HG02588 (cell line): ENCODE data around the gene ITSN2.

Experiments
- ATAC-seq: cut with Tn5 transposase; IDR thresholded peaks from one replicate; pipeline ENCODE4 v1.9.1; 2021; ENCODE audit warnings: mild to moderate bottlenecking, moderate library complexity; ENCODE audit not compliant: unreplicated experiment

ITSN2 gene

DNA sequence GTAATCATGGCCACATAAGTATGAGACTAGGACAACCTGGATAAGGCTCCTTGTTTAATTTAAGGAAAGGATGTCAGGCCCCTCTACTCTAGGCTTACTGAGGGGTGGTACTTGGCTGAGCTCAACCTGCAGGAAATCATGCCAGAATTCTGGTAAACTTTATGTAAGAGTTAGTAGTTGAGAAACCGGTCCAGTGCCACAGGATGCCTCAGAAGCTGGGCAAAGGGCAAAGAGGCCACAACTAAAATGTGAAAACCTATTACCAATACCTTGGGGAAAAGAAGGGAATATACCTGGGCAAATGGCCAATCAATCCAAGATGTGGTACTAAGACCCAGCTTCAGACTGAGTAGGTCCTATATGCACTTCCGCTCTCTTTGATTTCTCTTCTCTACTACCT, 86.7 kb downstream of the ITSN2 start:
- no peak for ATAC-seq

DNA sequence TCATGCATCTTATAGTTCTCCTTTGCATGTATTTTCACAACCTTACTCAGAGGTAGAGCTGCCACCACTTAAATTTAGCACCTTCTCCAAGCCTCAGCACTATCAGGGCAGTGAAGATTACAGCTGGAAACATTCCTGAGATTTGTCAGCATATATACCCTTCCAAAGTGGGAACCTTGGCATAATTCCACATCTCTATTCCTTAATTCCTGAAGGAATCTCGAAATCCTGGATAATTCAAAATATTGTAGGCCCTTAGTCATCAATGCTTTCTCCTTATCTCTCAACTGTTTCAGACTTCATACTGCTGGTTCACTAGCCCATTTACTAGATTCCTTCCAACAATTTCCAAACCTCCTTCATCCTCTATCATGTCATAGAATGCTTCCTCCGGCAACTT, 87.4 kb downstream of the ITSN2 start:
- no peak for ATAC-seq

DNA sequence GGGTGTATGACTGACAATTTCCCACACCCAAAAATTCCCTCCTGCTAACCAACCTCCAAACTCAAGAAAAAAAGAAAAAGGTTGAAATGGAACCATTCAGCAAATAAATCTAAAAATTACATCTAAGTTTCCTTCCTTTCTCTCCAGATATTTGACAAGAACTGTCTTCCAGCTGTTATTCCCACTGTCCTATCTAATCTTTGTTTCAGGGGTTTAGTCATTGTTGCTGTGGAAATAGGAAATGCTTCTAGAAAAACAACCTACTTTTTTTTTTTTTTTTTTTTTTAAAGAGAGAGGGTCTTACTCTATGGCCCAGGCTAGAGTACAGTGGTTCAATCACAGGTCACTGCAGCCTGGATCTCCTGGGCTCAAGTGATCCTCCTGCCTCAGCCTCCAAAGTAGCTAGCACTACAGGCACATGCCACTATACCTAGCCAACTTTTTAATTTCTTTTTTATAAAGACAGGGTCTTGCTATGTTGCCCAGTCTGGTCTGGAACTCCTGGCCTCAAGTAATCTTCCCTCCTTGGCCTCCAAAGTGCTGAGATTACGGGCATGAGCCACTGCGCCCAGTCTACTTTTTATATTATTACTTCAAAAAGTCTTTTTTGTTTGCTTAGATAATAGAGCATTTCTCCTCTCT, 88.1 kb downstream of the ITSN2 start:
- ATAC-seq: no peak

DNA sequence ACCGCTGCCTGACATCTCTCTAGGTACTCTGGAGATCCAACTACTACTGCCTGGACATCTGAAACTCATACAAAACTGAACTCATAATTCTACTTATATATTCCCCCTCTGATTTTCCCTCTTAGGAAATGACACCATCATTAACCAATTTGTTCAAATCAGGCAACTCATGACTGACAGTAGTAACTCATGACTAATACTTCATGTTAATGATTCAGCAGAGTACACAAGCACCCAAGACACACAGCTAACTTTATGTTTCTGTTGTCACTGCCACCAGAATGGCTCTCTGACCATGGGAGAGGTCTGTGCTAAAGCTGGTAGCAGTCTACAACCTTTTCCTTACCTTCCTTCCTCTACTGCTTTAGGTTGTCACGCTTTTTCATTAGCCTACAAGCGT, 91.1 kb downstream of the ITSN2 start:
- ATAC-seq: no peak

DNA sequence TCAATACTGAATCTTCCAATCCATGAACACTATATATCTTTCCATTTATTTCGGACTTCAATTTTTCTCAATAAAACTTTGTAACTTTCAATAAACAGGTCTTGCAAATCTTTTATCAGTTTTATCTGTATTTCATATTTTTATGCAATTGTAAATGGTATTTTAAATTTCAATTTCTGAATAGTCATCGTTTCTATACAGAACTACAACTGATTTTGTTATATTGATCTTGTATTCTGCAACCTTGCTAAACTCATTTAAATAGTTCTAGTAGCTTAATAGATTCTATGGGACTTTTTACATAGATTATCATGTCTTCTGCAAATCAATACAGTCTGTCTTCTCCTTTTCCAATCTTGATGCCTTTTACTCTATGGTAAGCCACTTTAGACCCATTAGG, 95.1 kb downstream of the ITSN2 start:
- no peak for ATAC-seq

DNA sequence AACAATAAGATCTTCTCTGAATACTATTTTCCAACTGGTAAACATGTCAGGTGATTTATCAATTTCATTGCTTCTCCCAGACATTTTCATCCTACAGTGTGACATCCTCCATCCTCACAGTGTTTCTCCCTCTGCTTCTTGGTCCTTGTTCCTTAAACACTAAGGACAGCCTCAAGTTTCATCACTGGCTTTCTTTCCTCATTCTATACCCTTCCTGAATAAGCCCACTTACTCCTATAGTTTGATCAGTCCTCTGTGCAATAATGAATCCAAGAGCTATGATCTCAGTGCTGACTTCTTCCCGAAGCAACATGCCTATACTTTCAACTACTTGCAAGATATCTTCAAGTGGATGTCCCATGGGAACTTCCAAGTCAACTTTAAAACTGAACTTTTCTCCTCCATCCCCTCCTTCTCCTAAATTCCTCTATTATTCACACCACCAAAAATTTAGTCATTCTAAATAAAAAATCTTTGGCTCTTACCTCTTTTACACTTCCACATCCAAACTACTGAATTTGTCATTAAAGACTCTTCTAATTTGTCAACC, 97.8 kb downstream of the ITSN2 start:
- ATAC-seq: no peak

DNA sequence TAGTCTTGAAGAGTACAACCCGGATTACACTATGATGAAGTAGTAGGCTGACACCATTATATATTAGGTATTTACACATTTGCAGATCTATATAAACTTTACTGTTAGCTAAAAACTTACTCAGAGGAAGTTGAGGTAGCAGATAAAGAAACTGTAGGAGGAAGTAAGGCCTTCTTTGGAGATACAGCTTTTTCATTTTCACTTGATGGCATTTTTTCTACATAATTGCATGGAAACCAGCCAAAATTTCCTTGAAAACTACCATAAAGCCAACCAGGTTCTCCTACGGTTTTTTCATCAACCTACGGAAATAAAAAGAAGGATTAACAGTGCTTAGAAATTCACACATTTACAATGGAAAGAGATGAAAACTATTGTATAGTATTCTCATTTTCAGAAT, 98.9 kb downstream of the ITSN2 start:
- ATAC-seq: no peak

DNA sequence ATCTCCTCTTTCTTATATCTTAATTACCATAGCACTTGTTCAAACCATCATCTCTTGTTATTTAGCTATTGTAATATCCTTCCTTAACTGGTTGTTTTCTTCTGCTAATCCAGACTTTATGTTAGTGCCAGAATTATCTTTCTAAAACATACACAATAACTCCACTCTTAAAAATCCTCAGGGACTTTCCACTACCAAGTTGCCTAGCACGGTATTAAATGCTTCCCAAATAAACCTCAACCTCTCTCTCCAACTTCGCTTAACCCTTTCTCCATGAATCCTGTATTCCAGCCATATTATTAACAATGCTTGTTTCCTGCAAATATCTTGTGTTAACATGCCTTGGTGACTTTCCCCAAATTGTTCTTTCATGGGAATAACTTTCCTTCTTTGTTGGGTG, 101.0 kb downstream of the ITSN2 start:
- ATAC-seq: no peak

DNA sequence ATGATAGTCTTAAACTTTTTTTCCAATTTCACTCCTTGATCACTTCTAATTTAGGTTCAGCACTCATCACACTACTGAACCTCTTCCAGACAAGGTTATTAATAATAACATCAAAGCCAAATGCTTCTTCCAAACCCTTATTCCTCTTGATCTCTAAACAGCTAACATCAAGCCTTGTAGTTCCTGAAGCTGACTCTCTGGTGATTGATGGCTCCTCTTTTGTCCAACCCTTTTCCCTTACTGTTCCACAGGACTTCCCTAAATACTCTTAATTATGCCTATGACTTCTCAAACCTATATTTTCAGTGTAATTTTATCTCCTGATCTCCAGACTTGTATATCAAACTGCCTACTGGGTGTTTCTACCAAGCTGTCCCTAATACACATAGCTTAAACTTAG, 101.6 kb downstream of the ITSN2 start:
- no peak for ATAC-seq

DNA sequence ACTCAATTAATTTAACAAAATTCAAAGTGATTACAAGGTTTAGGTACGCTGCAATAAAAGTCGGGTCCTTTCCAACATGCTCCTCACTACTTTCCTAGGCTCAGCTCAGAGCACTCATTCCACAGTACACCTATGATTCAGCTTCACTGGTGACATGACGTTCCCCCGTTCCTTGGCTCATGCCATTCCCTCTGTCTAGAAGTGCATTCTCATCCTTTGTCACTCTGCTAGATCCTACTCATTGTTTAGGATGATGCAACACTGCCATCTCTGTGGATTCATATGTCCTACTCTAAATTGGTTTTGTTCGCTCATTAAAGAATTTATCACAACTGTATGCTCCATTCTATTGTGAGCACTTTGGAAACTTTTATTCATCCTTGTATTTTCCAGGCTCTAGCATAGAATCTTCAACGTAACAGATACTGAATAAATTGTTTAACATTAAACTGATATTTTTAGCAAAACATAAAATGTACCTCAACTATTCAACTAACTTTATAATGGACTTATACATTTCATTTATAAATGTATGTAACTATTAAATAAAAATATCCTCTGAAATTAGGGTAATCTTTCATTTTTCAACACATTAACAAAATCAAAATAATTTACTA, 106.9 kb downstream of the ITSN2 start:
- no peak for ATAC-seq

DNA sequence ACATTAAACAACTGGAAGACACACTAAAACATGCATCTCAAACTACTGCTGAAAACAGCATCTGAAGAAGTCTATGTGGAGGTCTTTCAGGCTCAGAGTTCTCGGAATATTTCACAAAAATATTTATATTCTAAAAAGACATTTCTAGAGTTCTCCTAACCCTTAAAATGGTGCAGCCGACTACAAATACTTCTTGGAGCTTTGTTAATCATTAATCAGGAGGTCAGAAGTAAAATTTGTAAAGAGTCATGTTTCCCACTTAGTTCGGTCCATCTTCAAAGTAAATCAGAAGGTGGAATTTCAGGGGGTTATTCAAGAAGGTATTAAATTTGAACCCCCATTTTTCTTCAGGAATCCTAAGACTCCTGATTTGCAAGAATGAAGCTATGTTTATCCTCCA, 112.7 kb downstream of the ITSN2 start:
- no peak for ATAC-seq

DNA sequence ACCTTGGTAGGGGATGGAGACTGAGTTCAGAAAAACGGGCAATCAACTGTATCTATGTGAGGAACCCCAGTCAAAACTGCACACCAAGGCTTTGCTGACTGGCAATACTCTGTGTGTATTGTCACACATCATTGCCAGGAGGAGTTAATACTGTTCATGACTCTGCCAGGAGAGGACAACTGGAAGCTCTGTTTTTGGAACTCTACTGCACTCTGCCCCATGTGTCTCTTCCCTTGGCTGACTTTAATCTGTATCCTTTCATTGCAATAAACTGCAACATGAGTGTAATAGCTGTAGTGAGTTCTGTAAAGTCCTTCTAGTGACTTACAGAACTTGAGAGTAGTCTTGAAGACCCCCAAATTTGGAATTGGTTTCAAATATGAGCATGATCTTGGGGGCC, 113.2 kb downstream of the ITSN2 start:
- no peak for ATAC-seq

DNA sequence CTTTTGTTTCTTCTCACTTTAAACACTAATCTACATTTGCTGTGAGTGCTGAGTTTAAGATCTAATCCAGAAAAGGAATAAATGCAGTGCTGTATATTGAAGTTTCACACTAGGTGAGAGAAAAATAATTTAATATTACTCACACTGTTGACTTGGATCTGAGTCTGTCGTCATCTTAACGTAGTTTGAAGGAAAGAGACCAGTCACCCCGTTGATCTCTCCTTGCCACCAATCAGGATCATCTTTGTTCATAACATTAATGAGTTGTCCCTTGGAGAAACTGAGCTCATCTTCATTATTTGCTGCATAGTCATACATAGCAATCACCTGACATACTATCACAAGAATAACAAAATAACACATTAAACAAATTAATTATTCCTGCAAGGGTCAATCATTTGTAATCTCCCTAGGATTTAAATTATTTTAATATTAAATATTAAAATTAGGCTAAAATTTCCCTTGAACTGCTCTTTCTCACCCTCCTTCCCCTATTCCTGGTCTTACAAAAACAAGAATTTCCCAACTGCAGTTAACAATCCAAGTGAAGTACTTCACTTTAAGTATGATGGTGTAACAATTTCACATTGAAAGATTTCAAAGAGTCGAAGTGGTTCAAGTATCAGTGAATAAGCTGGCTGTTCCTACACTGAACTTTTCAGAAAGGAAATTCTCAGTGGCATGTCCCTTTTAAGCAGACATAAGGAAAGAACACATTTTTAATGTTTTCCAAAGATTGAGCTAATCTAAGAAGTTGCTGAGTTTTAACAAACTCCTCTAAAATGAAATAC, 114.2 kb downstream of the ITSN2 start:
- ATAC-seq: no peak

DNA sequence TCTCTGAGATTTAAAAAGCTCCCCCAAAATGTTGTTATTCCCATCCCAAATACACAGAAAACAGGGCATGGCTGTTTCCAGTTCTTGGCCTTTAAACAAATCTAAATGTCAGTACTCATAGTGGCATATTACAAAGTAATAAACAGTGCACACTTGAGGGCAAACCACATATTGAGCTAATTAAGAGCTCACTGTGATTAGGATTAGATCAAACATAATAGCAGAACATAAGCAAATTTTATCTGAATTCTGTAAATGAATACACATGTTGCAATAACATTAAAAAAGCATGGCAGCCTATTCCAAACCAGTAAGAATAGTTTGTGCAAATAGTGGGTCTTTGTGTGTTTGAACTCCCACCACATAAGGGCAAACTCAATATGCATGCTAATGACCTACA, 118.8 kb downstream of the ITSN2 start:
- no peak for ATAC-seq

DNA sequence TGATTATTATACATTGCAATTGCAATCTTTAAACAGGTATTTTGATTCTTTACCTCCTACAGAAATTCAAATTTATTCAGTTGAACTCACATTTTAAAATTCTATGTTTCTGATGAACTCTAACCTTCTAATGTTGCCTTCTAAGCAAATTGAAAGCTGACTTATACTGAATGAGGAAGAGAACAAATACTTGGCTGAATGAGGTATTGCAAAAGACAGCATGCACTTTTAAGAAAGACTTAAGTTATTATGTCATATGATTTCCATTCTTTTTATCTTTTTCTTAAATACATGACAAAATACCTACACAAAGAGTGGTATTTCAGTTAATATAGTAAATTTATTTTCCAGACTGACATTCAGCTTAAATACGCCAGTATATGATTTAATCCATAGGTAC, 120.8 kb downstream of the ITSN2 start:
- ATAC-seq: no peak

DNA sequence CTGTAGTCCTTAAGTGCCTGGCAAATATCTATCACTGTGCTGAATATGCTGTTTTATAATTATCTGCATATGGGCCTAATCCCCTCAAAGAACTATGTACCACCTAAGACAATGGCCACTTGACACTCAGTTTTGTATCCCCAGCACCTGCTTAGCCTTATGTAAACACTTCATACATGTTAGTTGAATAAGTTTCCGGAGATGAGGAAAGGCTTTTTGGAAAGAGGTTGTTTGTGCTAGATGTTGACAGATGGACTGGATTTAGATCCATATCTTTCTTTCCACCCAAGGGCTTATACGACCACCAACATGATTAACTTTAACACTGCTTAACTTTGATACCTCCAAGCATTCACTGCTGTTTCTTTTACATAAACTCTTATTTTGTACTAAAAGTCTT, 122.2 kb downstream of the ITSN2 start:
- ATAC-seq: no peak

DNA sequence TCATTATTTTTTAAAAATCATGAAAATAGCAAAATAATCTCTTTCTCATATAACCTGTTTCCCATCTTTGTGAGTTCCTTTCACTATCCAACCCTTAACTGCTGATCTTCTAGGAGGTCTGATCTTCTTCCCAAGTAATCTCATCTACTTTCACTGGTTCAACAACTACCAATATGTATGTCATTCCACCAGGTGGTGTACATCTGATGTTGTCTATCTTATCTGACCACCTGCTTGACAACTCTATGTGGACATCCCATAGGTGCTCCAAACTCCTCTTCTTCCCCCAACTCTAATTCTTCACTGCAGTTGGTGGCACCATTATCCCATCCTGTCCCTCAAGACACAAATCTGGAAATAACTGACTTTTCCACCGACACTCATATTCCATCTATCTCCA, 123.0 kb downstream of the ITSN2 start:
- no peak for ATAC-seq

DNA sequence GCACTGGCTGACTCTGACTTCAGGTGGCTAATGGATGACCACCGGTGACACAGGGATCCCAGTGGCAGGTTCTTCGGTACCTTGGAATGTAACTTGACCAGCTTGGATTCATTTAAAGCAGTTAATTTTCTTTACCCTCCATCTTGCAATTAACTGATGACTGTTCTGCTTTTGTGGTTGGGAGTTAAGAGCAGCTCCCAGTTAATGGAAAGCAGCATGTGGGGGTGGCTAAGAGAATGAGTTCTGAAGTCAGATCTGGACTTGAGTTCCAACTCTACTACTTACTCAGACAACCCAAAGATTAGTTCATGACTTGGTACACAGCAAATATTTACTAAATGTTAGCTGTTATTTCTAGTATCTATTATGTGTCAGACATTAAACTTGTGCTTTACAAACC, 127.0 kb downstream of the ITSN2 start:
- no peak for ATAC-seq

DNA sequence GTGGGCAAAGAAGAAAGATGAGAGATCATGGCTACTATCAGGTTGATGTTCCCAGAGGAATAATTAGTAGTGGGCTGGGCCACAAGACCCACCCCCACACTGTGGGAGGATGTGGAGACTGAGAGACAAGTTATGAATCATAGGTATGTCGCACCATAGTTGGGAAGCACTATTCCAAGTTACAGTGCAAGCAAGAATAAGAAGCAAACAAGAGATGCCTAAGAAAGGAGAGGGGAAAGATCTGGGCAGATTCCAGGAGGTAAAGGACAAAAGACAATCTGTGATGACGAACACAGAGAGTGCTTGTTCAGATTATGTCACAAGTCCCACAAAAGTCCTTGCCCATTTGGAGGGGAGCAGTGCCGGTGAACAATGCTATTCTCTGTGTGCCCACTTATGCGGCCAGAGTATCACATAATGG, 128.9 kb downstream of the ITSN2 start:
- ATAC-seq: no peak

DNA sequence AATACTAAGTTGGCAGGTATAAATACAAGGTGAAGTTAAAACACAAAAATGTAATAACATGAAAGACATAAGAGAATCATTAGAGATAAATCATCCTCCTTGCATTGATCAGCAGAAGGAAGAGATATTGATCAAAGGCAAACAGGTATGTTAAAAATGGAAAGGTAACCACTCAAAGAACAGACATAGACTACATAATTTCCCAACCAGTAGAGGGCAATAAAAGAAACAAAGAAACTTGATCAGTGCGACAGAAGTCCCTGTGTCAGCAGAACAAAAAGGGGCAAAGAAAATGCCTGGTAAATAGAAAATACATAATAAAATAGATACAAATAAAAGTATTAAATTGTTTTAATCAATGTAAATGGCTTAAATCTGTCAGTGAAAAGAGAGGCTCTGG, 131.9 kb downstream of the ITSN2 start:
- no peak for ATAC-seq

DNA sequence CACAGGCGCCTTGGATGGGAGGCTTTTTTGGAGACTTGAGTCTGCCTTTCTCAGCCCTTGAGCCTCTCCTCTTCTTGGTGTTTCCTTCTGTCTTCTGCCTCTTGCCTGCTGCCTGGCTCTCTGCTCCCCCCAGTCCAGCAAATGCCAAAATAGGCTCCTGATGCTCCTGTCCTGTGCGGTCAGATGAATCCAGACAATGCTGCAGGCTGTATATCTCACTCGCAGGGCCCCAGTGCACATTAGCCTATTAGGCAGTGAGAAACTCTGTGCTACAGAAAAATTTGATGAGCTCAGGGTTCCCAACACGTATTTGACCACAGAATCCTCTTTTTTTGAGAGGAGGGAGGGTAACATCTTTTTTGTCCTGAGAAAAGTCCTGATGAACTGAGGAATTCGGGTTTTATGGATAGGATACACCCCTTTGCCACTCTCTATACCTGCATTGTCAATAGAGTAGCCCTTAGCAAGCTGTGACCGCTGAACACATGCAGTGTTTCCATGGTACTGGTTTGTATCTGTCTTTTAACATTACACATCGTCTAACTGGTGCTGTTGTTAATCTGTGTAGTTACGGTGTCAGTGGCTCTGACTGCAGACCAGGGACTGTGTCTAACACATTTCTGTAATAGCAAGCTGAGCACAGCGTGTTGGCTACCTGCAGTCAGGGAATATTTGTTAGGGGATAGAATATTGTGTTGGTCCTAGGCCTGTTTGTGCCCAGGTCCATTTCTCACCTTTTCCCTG, 134.7 kb downstream of the ITSN2 start:
- ATAC-seq: no peak
